Upper lobe of right lung (tissue), 1 donor: Measurements from ENCODE around the gene PRDM5. TPM values are rescaled to one million over a fixed set of nuclear protein-coding genes. Genes with fewer than 3 reads are reported as not detected.

Experiments used
- ATAC-seq: fragments of 200-7000 bp; cut with Tn5 transposase; one replicate; pipeline ENCODE4 v1.9.1; 2020; ENCODE audit warnings: mild to moderate bottlenecking, moderate library complexity
- DNase-seq: peaks from one replicate; pipeline ENCODE4 v3.0.0-alpha.2; 2020
- H3K27ac ChIP-seq: fragments of 200-600 bp; one replicate; pipeline ENCODE4 v1.8.0; 2022
- H3K27me3 ChIP-seq: fragments of 200-600 bp; one replicate; pipeline ENCODE4 v1.8.0; 2022; ENCODE audit warnings: mild to moderate bottlenecking
- H3K36me3 ChIP-seq: fragments of 200-600 bp; one replicate; pipeline ENCODE4 v1.8.0; 2022
- H3K4me1 ChIP-seq: fragments of 200-600 bp; one replicate; pipeline ENCODE4 v1.8.0; 2022
- H3K4me3 ChIP-seq: fragments of 200-600 bp; one replicate; pipeline ENCODE4 v1.8.0; 2022; ENCODE audit warnings: mild to moderate bottlenecking
- H3K9me3 ChIP-seq: fragments of 200-600 bp; one replicate; pipeline ENCODE4 v1.8.0; 2022
- intact Hi-C: fragments of 100-400 bp; cut with DNase I; formaldehyde crosslinking; loops from one replicate; pipeline ENCODE4 v1.11.0; 2022
- total RNA-seq: library from RNA; stranded (reverse); fragmentation: NEBNext Ultra II Directional; extraction: Animal tissue kit (Norgen Biotek cat#: 25700); gene quantifications from one replicate; pipeline ENCODE4 v1.2.1, GENCODE V29; 2021
- TF ChIP-seq, protein P1 (sequence below): fragments of 200-600 bp; IDR thresholded peaks from one replicate; pipeline ENCODE4 v1.8.0; 2022; ENCODE audit warnings: antibody characterized with exemption
- donor health status: DM: no; HTN: yes; CAD: no; lungs with severe emphysema.

PRDM5 gene
- total RNA-seq, 1 donor from 2014 or later, result 17.0 TPM

DNA sequence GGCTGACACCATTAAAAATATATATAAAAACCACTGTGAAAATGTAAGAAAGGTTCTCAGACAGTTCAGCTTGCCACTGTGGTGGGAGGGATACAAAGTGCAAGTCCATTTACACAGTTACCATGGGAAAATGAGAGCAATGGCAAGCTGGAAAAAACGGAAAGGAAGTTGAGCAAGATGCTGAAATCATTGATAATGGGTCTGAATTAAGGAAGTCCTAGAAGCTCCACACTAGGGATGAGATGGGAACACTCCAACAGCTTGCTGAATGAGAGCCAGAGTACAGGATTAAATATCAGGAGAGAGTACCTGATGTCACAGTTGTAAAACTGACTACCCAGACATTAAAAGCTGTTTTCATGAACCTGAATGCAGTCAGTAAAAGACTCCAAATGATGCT, 218.6 kb downstream of the PRDM5 start:
- DNase-seq, result no peak
- no peaks in the 10 kb centered on the region for H3K27me3 ChIP-seq
- no peak overlapping the region for H3K4me3 ChIP-seq
- H3K36me3 ChIP-seq, result no peaks in the 10 kb centered on the region
- H3K27ac ChIP-seq, result no peak overlapping the region
- H3K9me3 ChIP-seq, result no peaks in the 10 kb centered on the region
- no peaks in the 10 kb centered on the region for H3K4me1 ChIP-seq
- ATAC-seq, result no peak
- TF ChIP-seq, protein P1, sequence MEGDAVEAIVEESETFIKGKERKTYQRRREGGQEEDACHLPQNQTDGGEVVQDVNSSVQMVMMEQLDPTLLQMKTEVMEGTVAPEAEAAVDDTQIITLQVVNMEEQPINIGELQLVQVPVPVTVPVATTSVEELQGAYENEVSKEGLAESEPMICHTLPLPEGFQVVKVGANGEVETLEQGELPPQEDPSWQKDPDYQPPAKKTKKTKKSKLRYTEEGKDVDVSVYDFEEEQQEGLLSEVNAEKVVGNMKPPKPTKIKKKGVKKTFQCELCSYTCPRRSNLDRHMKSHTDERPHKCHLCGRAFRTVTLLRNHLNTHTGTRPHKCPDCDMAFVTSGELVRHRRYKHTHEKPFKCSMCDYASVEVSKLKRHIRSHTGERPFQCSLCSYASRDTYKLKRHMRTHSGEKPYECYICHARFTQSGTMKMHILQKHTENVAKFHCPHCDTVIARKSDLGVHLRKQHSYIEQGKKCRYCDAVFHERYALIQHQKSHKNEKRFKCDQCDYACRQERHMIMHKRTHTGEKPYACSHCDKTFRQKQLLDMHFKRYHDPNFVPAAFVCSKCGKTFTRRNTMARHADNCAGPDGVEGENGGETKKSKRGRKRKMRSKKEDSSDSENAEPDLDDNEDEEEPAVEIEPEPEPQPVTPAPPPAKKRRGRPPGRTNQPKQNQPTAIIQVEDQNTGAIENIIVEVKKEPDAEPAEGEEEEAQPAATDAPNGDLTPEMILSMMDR, result no peak
- intact Hi-C loops, result no loop called here

DNA sequence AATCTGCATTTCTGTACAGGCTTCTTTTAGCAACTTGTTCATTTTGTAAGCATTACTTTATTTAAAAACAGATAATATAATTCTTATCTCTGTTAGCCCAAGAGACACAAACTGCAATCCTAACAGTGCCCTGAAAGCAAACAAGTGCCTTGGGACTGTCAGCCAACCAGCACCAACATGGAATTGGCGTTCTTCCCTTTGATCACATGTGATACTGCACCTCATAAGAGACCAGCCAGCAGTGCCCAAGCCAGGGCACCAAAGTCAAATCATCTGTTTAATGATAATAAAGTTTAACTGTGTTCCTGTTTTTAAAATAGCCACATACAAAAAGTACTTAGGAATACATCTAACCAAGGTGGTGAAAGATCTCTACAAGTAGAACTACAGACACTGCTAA, 223.2 kb downstream of the PRDM5 start:
- intact Hi-C loops, result no loop called here
- no peak for ATAC-seq

DNA sequence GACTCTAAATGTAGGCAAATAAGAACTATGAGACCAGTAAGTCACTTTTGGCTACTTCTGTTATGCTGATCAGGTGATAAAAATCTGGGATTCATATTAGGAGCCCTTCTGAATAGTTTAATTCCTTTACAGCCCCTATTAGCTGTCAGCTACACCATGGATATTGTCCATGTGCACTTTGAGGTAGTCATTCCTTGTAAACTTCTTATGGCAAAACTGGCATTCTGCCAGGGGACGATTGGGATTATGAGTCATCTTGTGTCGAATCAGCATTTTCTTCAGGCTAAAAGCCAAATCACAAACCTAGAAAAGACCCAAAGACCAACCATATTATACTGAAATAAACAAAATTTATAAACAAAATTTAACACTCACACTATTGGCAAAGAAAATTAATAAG, 227.6 kb downstream of the PRDM5 start:
- no peak overlapping the region for H3K4me3 ChIP-seq
- intact Hi-C loops, result no loop called here
- TF ChIP-seq, protein P1, result no peak
- ATAC-seq, result no peak
- no peaks in the 10 kb centered on the region for H3K9me3 ChIP-seq
- DNase-seq, result no peak
- H3K27ac ChIP-seq, result no peak overlapping the region
- H3K4me1 ChIP-seq, result no peaks in the 10 kb centered on the region
- no peaks in the 10 kb centered on the region for H3K36me3 ChIP-seq
- no peaks in the 10 kb centered on the region for H3K27me3 ChIP-seq

More for the DNA sequence above, 223.2 kb downstream of the PRDM5 start:
- Histone ChIP-seq H3K27me3 (no peaks in the 10 kb centered on the region), H3K4me1 (no peaks in the 10 kb centered on the region), H3K4me3 (no peak overlapping the region), H3K27ac (no peak overlapping the region), H3K36me3 (no peaks in the 10 kb centered on the region), H3K9me3 (no peaks in the 10 kb centered on the region)
- no peak for DNase-seq
- TF ChIP-seq, protein P1, result no peak

DNA sequence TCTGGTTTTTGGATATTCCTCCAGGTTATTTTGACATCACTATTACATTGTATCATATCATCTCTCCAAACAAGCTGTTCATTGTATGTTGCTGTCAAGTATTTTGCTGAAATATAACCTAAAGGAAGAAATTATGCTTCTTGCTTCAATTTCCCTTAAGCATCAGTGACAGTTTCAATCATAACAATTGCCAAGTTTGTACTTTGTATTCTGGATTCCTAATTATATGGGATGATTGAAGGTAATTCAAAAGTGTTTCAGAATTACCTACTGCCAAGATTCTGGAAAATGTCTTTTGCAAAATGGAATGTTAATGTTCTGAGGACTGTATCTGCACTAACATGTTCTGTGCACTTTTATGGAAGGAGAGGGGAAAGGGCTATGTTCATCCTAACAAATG, 228.7 kb downstream of the PRDM5 start:
- no peak overlapping the region for H3K4me3 ChIP-seq
- intact Hi-C loops, result no loop called here
- no peaks in the 10 kb centered on the region for H3K27me3 ChIP-seq
- H3K36me3 ChIP-seq, result no peaks in the 10 kb centered on the region
- H3K9me3 ChIP-seq, result no peaks in the 10 kb centered on the region
- no peaks in the 10 kb centered on the region for H3K4me1 ChIP-seq
- H3K27ac ChIP-seq, result no peak overlapping the region
- no peak for DNase-seq
- ATAC-seq, result no peak
- TF ChIP-seq, protein P1, result no peak

DNA sequence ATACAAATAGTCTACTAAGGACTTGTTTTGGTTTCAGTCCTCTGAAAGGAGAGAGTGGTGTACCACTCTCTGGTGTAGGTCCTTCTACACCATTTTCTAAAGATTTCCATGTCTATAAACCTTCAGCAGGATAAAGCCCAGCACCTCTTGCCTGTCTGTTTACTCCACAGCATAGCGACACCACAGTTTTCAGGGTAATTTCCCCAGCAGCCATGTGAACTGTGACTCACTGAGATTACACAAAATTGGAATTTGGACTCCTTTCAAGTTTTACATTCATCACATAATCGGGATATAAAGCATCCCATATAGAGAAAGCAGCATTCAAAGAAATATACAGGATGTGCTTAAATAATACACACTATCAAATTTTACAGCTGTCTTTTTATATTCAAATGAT, 229.6 kb downstream of the PRDM5 start:
- intact Hi-C loops, result no loop called here
- Histone ChIP-seq H3K27me3 (no peaks in the 10 kb centered on the region), H3K4me1 (no peaks in the 10 kb centered on the region), H3K36me3 (no peaks in the 10 kb centered on the region), H3K9me3 (no peaks in the 10 kb centered on the region), H3K4me3 (no peak overlapping the region), H3K27ac (no peak overlapping the region)
- no peak for ATAC-seq
- DNase-seq, result no peak
- TF ChIP-seq, protein P1, result no peak

DNA sequence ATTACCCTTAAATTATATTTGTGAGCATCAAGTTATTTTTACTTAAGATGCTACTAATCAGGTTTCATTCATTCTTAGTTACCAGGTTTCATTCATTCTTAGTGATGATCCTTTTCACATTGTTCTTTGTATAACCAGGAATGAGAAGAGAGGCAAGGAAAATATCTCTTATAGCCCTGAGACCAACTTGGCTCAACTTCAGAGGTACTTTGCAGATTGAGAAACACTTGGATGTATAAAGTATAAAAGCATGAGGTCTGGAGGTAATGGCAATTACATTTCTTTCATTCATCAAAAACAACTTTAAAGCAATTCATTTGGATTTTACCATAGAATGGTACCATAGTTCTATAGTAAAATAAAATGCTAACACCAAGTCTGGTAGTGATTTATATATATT, 231.0 kb downstream of the PRDM5 start:
- no peak overlapping the region for H3K4me3 ChIP-seq
- no peaks in the 10 kb centered on the region for H3K4me1 ChIP-seq
- H3K36me3 ChIP-seq, result no peaks in the 10 kb centered on the region
- ATAC-seq (no peak), DNase-seq (no peak)
- intact Hi-C loops, result no loop called here
- no peak overlapping the region for H3K27ac ChIP-seq
- no peaks in the 10 kb centered on the region for H3K27me3 ChIP-seq
- H3K9me3 ChIP-seq, result no peaks in the 10 kb centered on the region
- TF ChIP-seq, protein P1, result no peak
